Activated CD4-positive, alpha-beta T cell treated with anti-CD3 and anti-CD28 coated beads, Interleukin-2, amount 50 U/mL, for 4 hours (primary cell): ENCODE data around the gene FRMD1.

Experiments
- DNase-seq, 2 experiments: peaks; one replicate each; pipeline ENCODE4 v3.0.0-alpha.2; 2020

Gene FRMD1

GRCh38 chr6:168075787-168076202, 3.2 kb downstream of the FRMD1 start:
- DNase-seq: no peak

GRCh38 chr6:168075216-168075615, 3.8 kb downstream of the FRMD1 start:
- DNase-seq: no peak

GRCh38 chr6:168073937-168074730, 4.9 kb downstream of the FRMD1 start:
- DNase-seq: no peak

GRCh38 chr6:168072730-168073129, 6.3 kb downstream of the FRMD1 start:
- DNase-seq: no peak

- no peak for DNase-seq
These were observed 6.8 kb downstream of the FRMD1 start for GRCh38 chr6:168072261-168072660.

- DNase-seq: no peak
These were observed 7.4 kb downstream of the FRMD1 start for GRCh38 chr6:168071620-168072019.

- no peak for DNase-seq
These were observed 8.2 kb downstream of the FRMD1 start for GRCh38 chr6:168070804-168071203.

- no peak for DNase-seq
These were observed 11.8 kb downstream of the FRMD1 start for GRCh38 chr6:168067081-168067759.

- DNase-seq: no peak
These were observed 14.7 kb downstream of the FRMD1 start for GRCh38 chr6:168064226-168064807.

- DNase-seq: no peak
These were observed 15.6 kb downstream of the FRMD1 start for GRCh38 chr6:168063431-168063830.

GRCh38 chr6:168062346-168063289, 16.4 kb downstream of the FRMD1 start:
- DNase-seq: no peak

- DNase-seq: no peak
These were observed 17.5 kb downstream of the FRMD1 start for GRCh38 chr6:168061269-168062210.

GRCh38 chr6:168060521-168060931, 18.5 kb downstream of the FRMD1 start:
- DNase-seq: no peak

- DNase-seq: no peak
These were observed 20.1 kb downstream of the FRMD1 start for GRCh38 chr6:168058691-168059551.

- DNase-seq: no peak
These were observed 21.2 kb downstream of the FRMD1 start for GRCh38 chr6:168057836-168058235.

GRCh38 chr6:168056892-168057527, 22.0 kb downstream of the FRMD1 start:
- no peak for DNase-seq

GRCh38 chr6:168055696-168056489, 23.1 kb downstream of the FRMD1 start:
- no peak for DNase-seq

GRCh38 chr6:168054765-168055560, 24.0 kb downstream of the FRMD1 start:
- DNase-seq: no peak
